ENCODE results near the gene TSPEAR.

TSPEAR gene

DNA sequence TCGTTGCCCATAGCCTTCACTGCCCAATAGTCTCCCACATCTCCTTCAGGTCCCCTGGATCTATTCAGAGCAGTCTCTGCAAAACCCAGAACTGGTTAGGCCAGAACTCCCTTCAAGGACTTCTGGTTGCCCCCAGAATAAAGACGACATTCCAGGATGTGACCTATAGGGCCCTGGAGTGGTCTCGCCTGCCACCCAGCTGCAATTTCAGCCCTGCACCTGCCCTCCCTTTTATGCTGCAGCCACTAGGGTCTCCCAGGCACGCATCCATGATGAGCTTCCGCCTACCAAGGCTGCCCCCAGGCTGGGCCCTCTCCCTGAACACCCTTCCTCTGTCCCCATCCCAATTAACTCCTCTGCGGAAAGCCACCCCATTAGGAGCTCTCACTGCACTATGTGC, 7.2 kb upstream of the TSPEAR start:
- no peak for DNase-seq

DNA sequence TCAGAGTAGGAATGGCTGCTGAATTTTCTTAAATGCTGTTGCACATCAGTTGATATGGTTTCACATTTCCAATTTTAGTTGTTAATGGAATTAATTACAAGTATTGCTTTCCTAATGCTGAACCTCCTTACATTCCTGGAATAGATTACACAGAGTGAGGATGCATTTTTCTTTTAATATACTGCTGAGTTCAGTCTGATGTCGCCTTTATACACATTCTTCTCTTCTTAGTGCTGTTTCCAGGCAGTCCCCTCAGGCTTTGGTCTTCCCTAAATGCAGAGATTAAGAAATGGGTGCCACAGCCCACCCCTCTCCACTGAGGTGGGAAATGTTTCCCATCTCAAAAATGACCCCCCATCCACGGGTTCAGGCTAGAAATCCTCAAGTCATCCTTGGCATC, 6.7 kb upstream of the TSPEAR start:
- no peak for DNase-seq

GRCh38 chr21:44716984-44717383, 5.6 kb upstream of the TSPEAR start:
- no peak for DNase-seq

DNA sequence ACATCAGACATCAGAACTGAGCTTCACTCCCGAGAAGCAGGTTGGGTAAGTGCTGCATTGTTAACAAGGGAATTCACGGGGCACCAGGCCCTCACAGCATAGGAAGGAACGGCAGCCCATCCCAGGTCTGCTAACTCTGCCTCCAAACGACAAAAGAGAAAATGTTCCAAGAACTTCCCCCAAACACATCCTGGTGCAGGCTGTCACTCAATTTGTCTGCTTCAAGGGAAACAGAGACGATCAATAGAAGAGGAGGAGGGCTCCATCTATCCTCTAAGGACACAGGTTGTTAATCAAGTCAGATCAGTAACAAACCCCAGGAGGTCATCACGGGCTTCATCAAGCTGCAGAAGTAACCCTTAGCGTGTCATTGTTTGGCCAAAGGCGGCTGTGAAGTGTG, 3.5 kb upstream of the TSPEAR start:
- no peak for DNase-seq

GRCh38 chr21:44713846-44714245, 2.5 kb upstream of the TSPEAR start:
- DNase-seq = no peak

DNA sequence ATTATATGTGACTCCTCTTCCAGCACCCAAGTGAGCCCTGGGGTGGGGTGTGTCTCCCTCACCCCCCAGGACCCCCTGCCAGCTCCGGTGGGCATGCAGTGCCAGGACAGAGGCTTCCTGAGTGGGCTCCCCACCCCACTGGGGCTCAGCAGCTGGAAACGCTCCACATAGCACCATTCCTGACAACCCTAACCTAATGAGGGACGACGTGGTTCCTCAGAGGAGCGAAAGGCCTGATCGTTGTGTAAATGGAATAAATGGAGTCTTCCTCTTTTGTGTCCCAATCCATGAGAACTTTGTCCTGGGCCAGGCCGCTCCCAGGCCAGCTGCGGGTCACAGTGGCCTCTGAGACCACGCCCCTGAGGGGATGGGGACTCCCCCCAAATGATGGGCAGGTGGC, 1.8 kb upstream of the TSPEAR start:
- no peak for DNase-seq

DNA sequence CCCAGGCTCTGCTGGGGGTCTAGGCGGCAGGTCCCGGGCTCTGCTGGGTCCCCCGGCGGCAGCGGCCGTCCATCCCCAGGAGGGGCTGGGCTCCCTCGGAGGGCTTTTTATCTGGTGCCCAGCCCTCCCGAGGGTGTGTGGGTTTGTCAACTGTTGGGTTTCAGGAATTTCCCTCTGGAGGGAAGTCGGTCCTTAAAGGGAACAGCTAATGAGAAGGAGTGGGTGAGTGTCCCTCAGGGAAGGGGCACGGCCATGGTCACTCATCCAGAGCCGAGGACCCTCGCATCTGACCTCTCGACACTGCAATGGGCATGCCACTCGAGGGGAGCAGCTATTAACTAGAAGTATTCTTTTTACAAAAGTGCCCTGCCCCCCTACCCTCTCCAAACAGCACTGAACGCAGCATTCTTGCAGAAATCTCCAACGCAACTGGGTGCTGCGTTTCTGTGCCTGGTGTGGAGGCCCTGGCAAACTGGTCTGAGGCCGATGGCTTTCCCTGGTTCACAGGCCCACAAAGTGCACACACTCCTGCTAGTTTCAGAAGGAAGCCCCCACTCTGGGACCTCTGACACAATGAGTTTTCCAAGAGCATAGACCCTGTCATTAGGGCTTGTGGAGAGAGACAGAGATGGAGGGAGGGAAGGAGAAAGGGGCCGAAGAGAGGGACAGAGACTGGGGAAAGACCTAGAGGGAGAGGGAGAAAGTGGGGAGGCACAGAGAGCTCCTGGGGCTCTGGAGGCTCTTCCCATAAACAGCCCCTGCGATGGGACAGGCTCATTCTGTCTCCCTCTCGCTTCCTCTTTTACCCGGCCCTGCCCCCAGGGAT, 1.0 kb upstream of the TSPEAR start:
- DNase-seq = no peak

DNA sequence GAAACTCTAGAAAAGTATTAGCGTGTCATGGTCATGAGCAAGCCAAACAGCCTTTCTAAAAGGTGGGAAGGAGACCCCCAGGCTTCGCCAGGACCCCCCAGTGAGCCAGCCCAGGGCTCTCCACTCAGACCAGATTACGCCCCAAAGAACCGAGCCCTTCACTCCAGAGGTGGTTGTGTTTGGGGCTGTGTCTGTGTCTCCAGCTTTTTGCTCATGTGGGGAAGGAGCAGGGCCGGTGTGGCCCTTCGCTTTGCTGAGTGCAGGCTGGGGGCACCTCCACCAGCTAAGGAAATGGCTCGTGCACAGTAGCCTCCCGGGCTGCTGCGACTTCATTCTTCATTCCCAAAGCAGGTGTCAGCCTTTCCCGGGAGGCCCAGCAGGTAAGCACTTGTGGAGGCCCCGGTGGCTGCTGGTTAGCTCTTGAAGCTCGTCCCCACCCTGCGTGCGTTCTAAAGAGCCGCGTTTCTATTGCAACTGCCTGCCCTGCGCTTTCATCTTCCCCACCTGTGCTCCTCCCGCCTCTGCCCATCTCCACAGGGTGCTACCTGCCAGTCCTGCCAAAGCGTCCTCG, 531 bp downstream of the TSPEAR start:
- DNase-seq = no peak

- no peak for DNase-seq
Observed at GRCh38 chr21:44710294-44710665, 1.1 kb downstream of the TSPEAR start.

DNA sequence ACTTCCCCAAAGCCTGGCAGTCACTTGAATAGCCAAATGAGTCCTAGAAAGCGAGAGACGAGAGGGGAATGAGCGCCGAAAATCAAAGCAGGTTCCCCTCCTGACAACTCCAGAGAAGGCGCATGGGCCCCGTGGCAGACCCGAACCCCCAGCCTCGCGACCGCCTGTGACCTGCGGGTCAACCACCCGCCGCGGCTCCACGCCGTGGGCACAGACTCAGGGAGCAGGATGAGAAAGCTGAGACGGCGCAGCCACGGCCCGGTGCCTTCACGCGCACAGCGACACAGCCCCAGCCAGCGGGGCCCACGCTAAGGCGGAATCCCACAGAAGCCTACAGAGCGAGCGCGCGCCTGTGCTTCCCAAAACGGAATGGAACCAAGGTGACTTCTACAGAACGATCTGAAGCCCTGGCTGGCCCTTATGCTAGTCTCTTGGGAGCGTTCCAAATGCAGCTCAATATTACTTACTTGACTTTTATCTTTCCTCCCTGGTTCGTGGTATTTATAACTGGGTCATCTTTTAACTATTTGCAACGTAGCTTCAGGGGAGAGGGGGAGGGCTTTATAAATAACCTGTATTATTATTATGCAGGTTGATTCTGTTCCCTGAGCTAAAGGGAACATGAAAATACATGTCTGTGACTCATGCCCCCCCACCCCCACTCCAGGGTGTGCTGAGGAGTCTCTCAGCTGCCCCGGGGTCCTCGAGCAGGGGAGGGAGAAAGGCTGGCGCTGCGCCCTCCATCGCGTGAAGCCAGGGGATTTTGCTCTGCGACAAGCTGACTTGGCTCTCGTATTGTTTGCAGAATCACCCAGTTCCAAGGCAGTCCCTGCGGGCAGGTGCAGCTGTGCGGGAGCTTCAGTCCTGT, 1.7 kb downstream of the TSPEAR start:
- DNase-seq = no peak

GRCh38 chr21:44708866-44709425, 2.4 kb downstream of the TSPEAR start:
- no peak for DNase-seq

GRCh38 chr21:44708213-44708865, 3.0 kb downstream of the TSPEAR start:
- DNase-seq = no peak

GRCh38 chr21:44706706-44707581, 4.4 kb downstream of the TSPEAR start:
- DNase-seq = no peak

DNA sequence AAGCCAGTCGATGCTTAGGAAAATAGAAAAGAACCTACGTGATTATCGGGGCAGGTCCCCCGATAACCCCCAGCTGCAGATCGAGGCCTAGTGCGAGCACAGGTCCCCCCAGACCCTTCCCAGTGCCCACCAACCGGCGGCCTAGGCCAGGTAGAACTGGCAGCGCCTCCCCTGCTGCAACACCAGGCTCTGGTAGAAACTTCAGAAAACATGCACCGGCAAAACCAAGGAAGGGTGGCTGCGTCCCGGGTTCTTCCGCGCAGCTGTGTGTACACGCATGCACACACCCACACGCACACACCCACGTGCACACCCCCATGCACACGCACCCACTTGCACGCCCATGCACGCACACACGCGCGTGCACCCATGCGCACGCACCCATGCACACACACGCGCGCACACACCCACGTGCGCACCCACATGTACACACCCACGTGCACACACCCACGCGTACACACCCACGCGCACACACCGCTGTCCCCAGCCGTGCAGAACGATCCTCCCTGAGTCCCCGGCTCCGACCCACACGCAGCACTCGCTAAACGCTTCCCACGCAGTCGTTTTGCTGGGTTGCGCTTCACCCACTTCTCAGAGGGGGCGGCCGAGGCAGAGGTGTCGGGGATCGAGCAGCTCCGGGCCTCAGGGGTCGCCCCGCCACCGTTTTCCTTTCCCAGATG, 5.2 kb downstream of the TSPEAR start:
- no peak for DNase-seq

GRCh38 chr21:44704636-44705001, 6.8 kb downstream of the TSPEAR start:
- DNase-seq = no peak

DNA sequence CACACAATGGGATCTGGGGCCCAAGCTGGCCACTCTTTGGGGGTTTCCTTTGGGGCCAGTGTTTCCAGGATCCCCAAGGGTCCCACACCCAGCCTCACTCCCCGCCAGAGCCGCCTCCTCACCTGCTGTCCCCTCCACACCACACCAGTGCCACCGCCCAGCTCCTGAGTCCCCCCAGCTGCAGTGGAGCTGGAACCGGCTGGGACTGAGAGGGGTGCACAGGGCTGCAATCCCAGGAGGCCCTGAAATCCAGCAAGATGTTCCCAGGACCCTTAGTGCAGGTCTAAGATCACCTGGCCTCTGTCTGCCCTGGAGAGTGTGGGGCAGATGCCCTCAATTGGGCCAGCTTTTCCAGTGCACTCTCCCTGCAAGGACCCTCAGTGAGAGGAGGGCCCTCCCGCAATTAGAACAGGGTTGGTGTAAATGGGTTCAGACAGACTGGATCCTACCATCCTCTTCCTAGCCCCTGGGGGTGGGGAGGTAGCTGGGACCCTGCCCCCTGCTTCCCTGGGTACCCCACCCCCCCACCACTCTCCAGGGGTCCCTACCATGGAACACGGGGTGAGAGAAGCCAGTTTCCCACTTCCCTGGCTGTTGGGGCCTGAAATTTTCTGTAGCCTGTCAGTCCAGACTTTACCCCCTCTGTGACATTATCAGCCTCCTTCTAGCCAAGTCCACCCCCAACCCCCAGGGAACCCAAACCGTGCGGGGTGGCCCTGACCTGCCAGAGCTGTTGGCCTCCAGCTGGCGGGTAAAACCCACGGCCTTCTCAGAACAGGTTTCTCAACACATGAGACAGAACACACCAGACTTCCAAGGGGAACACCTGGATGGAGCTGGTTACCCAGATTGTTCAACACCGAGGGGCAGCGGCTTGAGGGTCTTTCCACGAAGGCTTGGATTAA, 7.4 kb downstream of the TSPEAR start:
- no peak for DNase-seq

DNA sequence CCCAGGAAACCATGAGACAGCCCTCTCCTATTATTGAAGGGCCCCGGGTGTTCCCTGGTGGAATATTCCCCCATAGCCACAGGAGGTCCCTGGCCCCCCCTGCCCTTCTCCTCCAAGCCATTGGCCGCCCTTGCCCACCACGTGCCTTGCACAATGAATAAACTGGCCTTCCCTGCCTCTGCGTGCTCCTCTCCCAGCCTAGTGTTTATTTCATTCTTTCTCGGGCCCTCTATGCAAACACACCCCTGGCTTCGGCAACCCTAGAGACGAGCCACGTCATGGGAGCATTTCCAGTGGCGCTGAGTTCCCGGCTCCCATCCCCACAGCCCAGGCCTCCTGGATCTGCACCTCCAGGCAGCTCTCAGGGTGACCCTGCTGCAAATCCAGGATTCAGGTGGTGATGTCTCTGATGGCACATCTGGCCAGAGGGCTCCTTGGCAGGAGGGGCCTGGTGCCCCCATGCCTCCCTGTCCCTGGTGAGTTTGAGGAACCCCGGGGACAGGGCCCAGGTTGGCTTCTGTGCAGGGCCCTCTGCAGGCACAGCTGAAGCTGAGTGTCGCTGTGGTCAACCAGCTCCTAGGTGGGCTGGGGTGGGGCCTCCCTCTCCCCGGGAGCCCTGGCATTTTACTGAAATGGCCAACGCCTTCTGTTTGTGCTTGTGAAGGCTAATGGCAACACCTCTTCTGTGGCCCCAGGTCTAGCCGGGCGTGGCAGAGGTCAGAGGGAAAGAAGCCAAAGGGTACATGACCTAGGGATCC, 8.2 kb downstream of the TSPEAR start:
- no peak for DNase-seq

DNA sequence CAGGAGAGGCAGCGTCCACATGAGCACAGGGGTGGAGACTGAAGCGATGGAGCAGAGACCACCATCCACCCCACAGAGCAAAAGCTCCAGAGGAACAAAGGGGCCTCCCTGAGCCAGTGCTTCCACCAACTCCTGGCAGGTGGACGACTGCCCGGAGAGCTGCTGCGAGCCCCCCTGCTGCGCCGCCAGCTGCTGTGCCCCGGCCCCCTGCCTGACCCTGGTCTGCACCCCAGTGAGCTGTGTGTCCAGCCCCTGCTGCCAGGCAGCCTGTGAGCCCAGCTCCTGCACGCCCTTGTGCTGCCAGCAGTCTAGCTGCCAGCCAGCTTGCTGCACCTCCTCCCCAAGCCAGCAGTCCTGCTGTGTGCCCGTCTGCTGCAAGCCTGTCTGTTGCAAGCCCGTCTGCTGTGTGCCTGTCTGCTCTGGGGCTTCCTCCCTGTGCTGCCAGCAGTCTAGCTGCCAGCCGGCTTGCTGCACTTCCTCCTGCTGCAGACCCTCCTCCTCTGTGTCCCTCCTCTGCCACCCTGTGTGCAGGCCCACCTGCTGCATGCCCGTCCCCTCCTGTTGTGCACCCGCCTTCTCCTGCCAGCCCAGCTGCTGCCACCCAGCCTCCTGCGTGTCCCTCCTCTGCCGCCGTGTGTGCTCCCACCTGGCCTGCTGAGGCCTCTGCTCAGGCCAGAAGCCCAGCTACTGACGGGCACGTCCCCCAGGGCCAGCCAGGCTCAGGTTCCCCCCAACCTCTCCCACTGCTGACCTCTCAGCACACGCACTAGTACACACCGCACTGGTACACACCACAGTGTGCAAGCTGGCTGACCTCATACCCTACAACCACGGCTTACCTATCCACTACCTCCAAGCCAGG, 9.0 kb downstream of the TSPEAR start:
- DNase-seq = no peak

GRCh38 chr21:44701541-44701940, 9.8 kb downstream of the TSPEAR start:
- DNase-seq = no peak
